SU-DHL-6 (cell line): ENCODE data around the gene ARHGEF38.

Experiments used
- H2AFZ ChIP-seq: fragments of 200-600 bp; sonication (generic); 2 replicates; pipeline ENCODE4 v1.6.1; 2014; ENCODE audit warnings: low read depth, mild to moderate bottlenecking, moderate library complexity, mixed read lengths, antibody characterized with exemption, low read length; ENCODE audit not compliant: severe bottlenecking
- H3F3A ChIP-seq: fragments of 200-600 bp; shearing (Covaris generic); 2 replicates; pipeline ENCODE4 v1.6.0; 2016; ENCODE audit warnings: antibody characterized with exemption, mild to moderate bottlenecking; ENCODE audit not compliant: insufficient read depth
- H3K27ac ChIP-seq: fragments of 200-600 bp; sonication (generic); 2 replicates; pipeline ENCODE4 v1.5.1; 2016; ENCODE audit warnings: low read depth, mild to moderate bottlenecking, low read length, moderate library complexity, mixed read lengths
- H3K27me3 ChIP-seq: fragments of 200-600 bp; sonication (generic), shearing (Covaris generic); 2 replicates; pipeline ENCODE4 v1.6.0; 2014; ENCODE audit warnings: mild to moderate bottlenecking, low read length
- H3K36me3 ChIP-seq: fragments of 200-600 bp; sonication (generic); 2 replicates; pipeline ENCODE4 v1.6.1; 2014; ENCODE audit warnings: mild to moderate bottlenecking, low read length, mixed read lengths
- H3K4me2 ChIP-seq: fragments of 300-600, 200-600 bp; shearing (Covaris generic), sonication (generic); 2 replicates; pipeline ENCODE4 v1.6.0; 2014; ENCODE audit warnings: low read length, low read depth, mild to moderate bottlenecking; ENCODE audit not compliant: poor library complexity, severe bottlenecking
- H3K4me3 ChIP-seq: fragments of 200-600 bp; sonication (generic); 2 replicates; pipeline ENCODE4 v1.5.1; 2014; ENCODE audit warnings: antibody characterized with exemption, low read length, mild to moderate bottlenecking, mixed read lengths; ENCODE audit not compliant: insufficient read depth, poor library complexity, severe bottlenecking
- H3K79me2 ChIP-seq: fragments of 200-600 bp; sonication (generic); 2 replicates; pipeline ENCODE4 v1.6.1; 2014; ENCODE audit warnings: mild to moderate bottlenecking, low read length, moderate library complexity; ENCODE audit not compliant: insufficient read depth
- H3K9ac ChIP-seq: fragments of 200-600 bp; sonication (generic); 2 replicates; pipeline ENCODE4 v1.7.0; 2014; ENCODE audit warnings: mild to moderate bottlenecking, low read length
- H3K9me2 ChIP-seq: fragments of 200-600 bp; sonication (generic); replicated peaks from 2 replicates; pipeline ENCODE4 v1.6.1; 2014; ENCODE audit warnings: low read length; ENCODE audit not compliant: insufficient read depth
- H3K9me3 ChIP-seq: fragments of 200-600 bp; sonication (generic); 2 replicates; pipeline ENCODE4 v1.6.1; 2014; ENCODE audit warnings: low read length, mixed read lengths; ENCODE audit not compliant: insufficient read depth
- H4K20me1 ChIP-seq: fragments of 200-600 bp; sonication (generic); 2 replicates; pipeline ENCODE4 v1.6.1; 2014; ENCODE audit warnings: low read depth, mild to moderate bottlenecking, antibody characterized with exemption, low read length, moderate library complexity, mixed read lengths
- EZH2phosphoT487 ChIP-seq: fragments of 200-600 bp; sonication (generic), shearing (Covaris generic); conservative IDR thresholded peaks from 2 replicates; pipeline ENCODE4 v1.6.1; 2018; ENCODE audit warnings: mild to moderate bottlenecking, antibody characterized with exemption, low read length, moderate library complexity, mixed read lengths
- TF ChIP-seq, protein P1 (sequence below): fragments of 200-600 bp; sonication (generic); IDR thresholded peaks from one replicate; pipeline ENCODE4 v1.5.1; 2017; ENCODE audit warnings: antibody characterized with exemption, mild to moderate bottlenecking, low read length, moderate library complexity; ENCODE audit not compliant: insufficient read depth, poor library complexity, severe bottlenecking

The ARHGEF38 gene

DNA sequence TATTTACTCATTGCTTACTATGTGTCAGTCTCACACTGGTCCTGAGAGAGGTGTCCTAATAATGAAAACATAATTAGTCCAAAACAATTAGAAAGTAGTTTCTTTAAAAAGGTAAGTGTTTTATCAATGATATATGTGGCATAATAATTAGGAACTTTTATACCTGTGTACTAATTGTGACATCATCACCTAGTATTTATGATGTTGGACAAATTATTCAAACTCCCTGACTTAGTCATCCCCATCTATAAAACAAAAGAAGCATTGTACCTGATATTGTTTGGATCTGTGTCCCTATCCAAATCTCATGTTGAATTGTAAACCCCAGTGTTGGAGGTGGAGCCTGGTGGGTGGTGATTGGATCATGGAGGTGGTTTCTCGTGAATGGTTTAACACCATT, 15.8 kb upstream of the ARHGEF38 start:
- Histone ChIP-seq H4K20me1 (no peaks in the 10 kb centered on the region), H2AFZ (no peak overlapping the region), H3K79me2 (no peaks in the 10 kb centered on the region), H3F3A (no peaks in the 10 kb centered on the region), H3K4me3 (no peak overlapping the region), H3K9me3 (no peaks in the 10 kb centered on the region), H3K9ac (no peak overlapping the region), H3K27ac (no peak overlapping the region), H3K36me3 (no peaks in the 10 kb centered on the region), H3K9me2 (no peaks in the 10 kb centered on the region), H3K4me2 (no peak overlapping the region), H3K27me3 (no peaks in the 10 kb centered on the region)
- TF ChIP-seq, protein P1, sequence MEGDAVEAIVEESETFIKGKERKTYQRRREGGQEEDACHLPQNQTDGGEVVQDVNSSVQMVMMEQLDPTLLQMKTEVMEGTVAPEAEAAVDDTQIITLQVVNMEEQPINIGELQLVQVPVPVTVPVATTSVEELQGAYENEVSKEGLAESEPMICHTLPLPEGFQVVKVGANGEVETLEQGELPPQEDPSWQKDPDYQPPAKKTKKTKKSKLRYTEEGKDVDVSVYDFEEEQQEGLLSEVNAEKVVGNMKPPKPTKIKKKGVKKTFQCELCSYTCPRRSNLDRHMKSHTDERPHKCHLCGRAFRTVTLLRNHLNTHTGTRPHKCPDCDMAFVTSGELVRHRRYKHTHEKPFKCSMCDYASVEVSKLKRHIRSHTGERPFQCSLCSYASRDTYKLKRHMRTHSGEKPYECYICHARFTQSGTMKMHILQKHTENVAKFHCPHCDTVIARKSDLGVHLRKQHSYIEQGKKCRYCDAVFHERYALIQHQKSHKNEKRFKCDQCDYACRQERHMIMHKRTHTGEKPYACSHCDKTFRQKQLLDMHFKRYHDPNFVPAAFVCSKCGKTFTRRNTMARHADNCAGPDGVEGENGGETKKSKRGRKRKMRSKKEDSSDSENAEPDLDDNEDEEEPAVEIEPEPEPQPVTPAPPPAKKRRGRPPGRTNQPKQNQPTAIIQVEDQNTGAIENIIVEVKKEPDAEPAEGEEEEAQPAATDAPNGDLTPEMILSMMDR: no peak
- TF ChIP-seq EZH2phosphoT487: no peak

GRCh38 chr4:105541420-105541819, 11.0 kb upstream of the ARHGEF38 start:
- H3F3A ChIP-seq: no peaks in the 10 kb centered on the region
- no peak for TF ChIP-seq EZH2phosphoT487
- TF ChIP-seq, protein P1: no peak
- no peaks in the 10 kb centered on the region for H3K79me2 ChIP-seq
- no peak overlapping the region for H3K4me2 ChIP-seq
- H3K27ac ChIP-seq: no peak overlapping the region
- H3K27me3 ChIP-seq: no peaks in the 10 kb centered on the region
- H3K4me3 ChIP-seq: no peak overlapping the region
- H3K9me2 ChIP-seq: no peaks in the 10 kb centered on the region
- H4K20me1 ChIP-seq: no peaks in the 10 kb centered on the region
- H3K36me3 ChIP-seq: no peaks in the 10 kb centered on the region
- H3K9ac ChIP-seq: no peak overlapping the region
- no peaks in the 10 kb centered on the region for H3K9me3 ChIP-seq
- H2AFZ ChIP-seq: no peak overlapping the region

DNA sequence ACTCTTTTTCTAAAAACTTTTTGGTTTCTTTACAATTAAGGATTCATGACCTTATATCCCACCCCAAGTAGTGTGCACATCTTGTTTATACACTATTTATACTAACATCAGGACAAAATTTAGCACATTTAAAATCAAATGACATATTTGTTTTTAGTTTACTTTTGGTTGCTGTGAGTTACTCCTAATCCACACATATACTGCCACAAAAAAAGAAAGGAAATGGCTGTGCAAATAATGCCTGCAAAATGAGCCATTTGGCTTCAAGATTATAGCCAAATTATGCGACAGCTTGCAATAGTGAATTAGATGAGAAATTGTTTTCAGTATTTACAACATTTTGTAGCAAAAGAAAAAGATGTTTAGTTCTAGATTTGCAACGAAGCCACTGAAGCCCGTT, 10.4 kb upstream of the ARHGEF38 start:
- Histone ChIP-seq H3K27me3 (no peaks in the 10 kb centered on the region), H2AFZ (no peak overlapping the region), H3K27ac (no peak overlapping the region), H4K20me1 (no peaks in the 10 kb centered on the region), H3K79me2 (no peaks in the 10 kb centered on the region), H3F3A (no peaks in the 10 kb centered on the region), H3K4me2 (no peak overlapping the region), H3K36me3 (no peaks in the 10 kb centered on the region), H3K9me2 (no peaks in the 10 kb centered on the region), H3K9ac (no peak overlapping the region), H3K9me3 (no peaks in the 10 kb centered on the region), H3K4me3 (no peak overlapping the region)
- TF ChIP-seq, protein P1: no peak
- no peak for TF ChIP-seq EZH2phosphoT487
